HG02973 (cell line): Measurements from ENCODE around the gene ZNF189.

ENCODE experiments used
- ATAC-seq: cut with Tn5 transposase; IDR thresholded peaks from one replicate; pipeline ENCODE4 v1.9.1; 2021; ENCODE audit warnings: moderate library complexity; ENCODE audit not compliant: unreplicated experiment

Gene ZNF189

DNA sequence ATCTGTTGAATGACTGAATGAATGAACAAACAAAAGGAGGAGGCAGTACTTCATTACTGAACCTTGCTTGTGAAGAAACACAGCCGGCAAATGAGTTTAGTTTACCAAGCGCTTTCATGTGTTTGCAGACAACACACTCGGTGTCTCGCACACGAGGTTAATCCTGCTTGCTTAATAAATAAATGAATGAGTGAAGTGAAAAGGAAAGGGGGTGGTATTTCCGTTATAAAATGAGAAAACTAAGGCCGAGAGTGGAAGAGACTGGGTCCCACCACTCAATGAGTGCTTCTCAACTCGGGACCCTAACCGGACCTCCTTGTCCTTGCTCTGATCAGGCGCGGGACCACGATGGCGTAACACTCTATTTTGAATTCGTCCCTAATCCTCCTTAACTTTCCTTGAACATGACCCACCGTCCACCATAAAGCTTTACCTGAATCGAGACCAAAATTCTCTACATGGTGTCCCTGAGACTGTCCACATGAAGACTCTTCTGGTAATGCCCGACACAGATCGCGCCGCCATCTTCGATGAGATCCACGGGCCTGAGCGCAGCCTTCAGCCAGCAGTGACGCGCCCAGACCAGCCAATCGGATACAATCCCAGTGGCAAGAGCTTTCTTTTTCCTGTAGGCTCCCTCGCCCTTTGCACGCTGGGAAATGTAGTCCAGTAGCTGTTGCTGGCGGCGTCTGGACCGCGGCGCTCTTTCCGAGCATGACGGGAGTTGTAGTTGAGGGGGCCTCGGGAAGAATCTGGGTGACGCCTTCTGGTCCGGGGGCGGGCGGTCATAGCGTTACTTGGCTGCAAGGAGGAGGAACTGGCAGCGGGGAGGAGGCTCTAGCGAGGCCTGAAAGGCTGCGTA is at the start of gene ZNF189, which contains the start of gene MRPL50:
ZNF189 (plus strand) TSS at position 784 of the 862 bp plus-strand sequence. CDS start 306 bp downstream, outside the sequence.
MRPL50 (minus strand) TSS at position 551 of the 862 bp plus-strand sequence; CDS start at position 525, 26 bp downstream.
- peak; percentile 99 for ATAC-seq

- ATAC-seq: no peak
These were observed 48.4 kb upstream of the ZNF189 start for GRCh38 chr9:101350285-101350684.

DNA sequence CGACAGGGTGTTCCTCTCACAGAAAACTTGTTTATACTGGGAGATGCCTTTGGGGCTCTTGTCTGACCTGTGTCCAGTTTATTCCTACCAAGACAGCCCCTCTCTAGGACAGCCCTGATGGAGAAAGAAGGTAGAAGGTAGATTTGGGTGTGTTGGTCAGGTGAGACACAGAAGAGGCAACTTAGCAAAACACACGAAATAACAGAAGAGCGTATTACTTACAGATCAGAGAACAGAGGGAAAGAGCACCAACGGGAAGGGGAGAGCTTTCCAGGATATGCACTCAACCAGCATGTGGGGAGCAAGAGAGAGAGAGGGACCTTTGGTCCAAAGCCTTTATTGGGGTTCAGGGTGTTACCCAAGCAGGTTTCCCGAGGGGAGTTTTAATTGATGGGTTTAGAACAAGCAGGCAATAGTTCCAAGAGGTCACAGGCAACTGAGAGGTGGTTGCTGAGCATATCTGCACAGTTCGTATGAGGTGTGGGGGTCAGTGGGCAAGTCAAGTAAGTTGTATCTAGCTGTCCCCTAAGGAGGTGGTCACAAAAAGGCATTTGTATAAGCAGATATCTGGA is 45.7 kb upstream of the ZNF189 start:
- no peak for ATAC-seq

GRCh38 chr9:101353683-101354082 is 45.0 kb upstream of the ZNF189 start:
- no peak for ATAC-seq

GRCh38 chr9:101354143-101354764 is 44.4 kb upstream of the ZNF189 start:
- no peak for ATAC-seq

DNA sequence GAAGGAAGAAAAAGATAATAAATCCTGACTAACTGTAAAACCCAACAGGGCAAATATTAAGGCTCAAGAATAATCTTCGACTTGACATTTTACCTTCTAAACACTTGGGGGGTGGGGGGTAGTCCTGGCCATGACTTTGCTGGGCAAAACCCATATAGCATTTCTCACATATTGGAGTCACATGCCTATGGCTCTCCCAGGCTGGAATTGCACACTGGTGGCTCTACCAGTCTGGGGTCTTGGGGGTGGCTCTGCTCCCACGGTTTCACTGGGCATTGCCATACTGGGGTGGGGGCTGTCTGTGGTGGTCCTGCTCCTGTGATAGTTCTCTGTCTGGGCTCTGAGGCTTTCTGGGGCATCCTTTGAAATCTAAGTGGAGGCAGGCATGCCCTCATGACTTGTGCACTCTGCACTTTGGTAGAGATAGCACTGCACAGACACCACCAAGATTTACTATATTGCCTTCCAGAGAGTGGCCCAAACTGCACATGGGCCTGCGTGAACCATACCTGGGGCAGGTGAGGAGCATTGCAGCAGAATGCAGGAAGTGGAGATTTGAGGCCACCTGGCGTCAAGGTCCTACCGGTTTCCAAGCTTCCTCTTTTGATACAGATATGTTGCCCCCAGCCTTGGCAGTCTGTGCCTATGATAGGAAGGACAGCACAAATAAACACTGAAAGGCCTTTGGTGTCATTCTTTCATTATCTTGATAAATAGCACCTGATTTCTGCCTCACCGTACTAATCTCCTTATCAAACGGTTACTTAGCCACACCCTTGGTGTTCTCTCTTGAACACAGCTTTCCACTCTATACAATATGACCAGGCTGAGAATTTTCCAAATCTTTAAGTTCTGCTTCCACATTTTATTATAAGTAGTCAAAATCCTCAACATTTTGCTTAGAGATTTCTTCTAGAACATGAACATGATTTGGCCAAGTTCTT is 43.6 kb upstream of the ZNF189 start:
- no peak for ATAC-seq

DNA sequence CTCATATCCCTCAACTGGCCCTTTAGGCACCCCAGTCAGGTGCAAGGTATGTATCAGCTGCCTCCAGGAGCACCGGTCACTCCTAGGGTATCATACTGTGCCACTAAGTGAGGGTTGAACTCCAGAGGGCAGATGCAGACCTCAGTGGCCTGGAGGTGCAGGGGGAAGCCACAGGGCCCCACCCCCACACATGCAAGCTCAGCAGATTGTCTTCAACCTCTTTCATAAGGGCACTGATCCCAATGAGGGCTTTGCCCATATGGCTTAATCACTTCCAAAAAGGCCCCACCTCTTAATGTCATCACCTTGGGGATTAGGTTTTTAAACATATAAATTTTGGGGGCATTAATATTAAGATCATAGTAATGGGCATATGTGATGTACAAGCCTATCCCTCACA is 42.0 kb upstream of the ZNF189 start:
- no peak for ATAC-seq

DNA sequence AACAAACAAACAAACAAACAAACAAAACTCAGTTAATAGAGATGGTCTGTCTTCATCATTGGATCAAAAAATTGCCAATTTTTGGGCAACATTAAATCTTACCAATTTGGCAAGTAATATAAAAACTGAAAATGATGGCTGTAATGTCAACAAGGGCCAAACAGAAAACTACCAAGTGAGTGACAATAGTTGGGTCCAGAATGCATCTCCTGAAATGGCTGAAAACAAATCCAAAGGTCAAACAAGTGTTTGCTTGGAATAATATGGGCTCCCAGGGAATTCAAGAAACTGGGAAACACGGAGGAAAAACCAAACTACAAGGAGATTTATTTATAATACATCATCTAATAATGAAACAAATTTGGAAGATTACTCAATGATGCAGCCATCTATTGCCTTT is 39.0 kb upstream of the ZNF189 start:
- no peak for ATAC-seq

- ATAC-seq: no peak
These were observed 38.0 kb upstream of the ZNF189 start for GRCh38 chr9:101360647-101361046.

DNA sequence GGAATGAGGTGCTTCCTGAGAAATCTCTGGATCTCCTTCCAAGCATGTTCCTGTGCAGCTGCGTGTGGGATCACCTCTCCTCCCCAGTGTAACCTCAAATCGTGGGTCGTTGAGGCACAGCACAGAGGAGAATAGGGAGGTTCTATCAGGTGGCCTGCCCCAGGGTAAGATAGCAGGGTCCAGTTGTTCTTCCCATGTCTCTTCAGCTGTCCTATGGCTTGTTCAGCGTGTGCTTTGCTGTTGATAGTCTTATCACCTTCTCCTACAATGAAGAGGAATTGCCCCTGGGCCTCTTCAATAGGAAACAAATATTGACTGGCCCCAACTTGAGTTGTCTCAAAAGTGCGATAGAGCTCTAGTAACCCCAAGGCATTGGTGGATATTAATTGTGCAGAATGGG is 36.2 kb upstream of the ZNF189 start:
- ATAC-seq: no peak

GRCh38 chr9:101365181-101365580 is 33.5 kb upstream of the ZNF189 start:
- ATAC-seq: no peak

- ATAC-seq: no peak
These were observed 32.5 kb upstream of the ZNF189 start for GRCh38 chr9:101366038-101366756.

DNA sequence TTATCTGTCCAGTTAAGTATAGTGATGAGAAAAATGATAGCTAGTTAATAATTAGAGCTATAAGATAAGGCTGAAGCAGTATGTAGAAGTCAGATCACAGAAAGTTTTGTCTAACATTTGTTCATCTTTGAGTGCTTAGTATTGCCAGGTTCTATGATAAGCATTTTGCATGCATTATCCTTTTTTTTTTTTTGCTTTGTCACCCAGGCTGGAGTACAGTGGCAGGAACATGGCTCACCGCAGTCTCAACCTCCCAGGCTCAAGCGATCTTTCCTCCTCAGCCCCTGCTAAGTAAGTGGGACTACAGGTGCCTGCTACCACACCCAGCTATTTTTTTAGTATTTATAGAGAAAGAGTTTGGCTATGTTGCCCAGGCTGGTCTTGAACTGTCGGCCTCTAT is 31.3 kb upstream of the ZNF189 start:
- no peak for ATAC-seq

DNA sequence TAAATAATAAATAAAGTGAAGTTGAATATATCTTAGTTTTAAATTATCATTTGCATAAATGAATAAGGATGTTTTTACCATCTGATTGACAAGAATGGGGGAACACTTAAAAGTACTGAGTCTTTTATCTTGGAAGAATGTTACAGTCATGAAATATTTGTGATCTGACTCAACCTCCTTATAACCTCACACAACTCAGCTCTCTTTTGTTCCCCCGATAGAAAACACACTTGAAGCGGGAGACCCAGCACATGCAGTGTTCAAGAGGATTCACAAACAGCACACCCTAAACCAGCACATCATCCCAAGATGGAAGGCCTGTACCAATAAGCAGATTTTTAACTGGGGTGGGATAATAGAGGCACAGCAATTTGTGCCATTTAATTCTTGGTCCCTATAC is 29.4 kb upstream of the ZNF189 start:
- ATAC-seq: no peak

DNA sequence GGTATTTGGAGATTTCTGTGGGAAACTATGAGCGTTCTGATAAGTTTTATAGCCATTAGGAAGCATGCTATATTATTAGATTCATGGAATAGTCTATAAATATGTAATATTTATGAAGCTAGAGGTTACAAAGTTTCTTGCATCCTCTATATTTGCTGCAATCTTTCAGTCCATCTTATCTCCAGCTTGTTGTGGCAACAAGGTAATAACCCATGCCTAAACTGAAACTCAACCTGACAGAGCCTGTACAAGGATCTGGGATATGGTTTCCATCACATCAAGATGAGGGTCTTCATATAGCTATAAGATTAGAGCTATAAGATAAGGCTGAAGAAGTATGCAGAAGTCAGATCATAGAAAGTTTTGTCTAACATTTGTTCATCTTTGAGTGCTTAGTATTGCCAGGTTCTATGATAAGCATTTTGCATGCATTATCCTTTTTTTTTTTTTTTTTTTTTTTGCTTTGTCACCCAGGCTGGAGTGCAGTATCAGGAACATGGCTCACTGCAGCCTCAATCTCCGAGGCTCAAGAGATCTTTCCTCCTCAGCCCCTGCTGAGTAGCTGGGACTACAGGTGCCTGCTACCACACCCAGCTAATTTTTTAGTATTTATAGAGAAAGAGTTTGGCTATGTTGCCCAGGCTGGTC is 28.6 kb upstream of the ZNF189 start:
- no peak for ATAC-seq

DNA sequence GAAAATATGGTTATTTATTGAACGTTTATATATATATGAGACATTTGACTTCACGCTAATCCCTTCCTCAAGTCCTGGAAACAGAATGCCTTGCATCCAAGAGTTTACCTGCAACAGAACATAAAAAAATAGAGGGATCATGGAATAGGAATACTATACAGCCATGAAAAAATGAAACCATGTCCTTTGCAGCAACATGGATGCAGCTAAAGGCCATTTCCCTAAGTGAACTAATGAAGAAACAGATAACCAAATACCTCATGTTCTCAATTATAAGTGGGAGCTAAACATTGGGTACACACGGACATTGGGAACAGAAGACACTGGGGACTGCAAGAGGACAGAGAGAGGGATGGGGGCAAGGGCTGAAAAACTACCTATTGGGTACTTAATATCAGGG is 26.8 kb upstream of the ZNF189 start:
- ATAC-seq: no peak

GRCh38 chr9:101372327-101373118 is 26.1 kb upstream of the ZNF189 start:
- ATAC-seq: no peak

GRCh38 chr9:101375546-101375945 is 23.1 kb upstream of the ZNF189 start:
- no peak for ATAC-seq
